Body of pancreas (tissue), 4 donors: ENCODE measurements around the gene NLRP12.

Experiments
- POLR2A ChIP-seq, 3 donors: fragments of 450-650 bp; IDR thresholded peaks; one replicate each; pipeline ENCODE4 v1.6.1; 2016; ENCODE audit warnings: antibody characterized with exemption in 3 of 3, mild to moderate bottlenecking in 2 of 3
- TF ChIP-seq, protein P1 (sequence below), 7 experiments: fragments of 450-650 bp in 4 of 7; fragments of 200-600 bp in 3 of 7; sonication (generic) in 3 of 7; IDR thresholded peaks; one replicate each; pipeline ENCODE4 v1.5.1; 2016 to 2019; ENCODE audit warnings: antibody characterized with exemption in 7 of 7

DNA sequence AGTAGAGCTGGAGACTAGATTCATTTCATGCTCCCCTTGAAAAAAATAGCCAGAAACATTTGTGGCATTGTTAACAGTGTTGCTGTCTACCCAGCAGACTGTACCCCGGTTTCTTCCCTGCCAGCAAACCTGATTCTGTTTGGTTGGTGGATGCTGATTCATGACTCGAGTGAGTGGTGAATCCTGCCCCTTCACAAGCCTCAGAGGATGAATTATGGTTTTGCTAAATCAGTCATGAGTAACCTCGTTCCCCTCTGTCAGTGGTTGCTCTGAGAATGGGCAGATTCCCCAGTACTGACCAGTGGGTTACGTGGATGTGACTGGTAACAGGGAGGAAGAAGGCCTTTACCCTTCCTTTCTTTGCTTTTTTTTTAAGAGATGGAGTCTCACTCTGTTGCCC is 10.1 kb downstream of the NLRP12 start:
- TF ChIP-seq POLR2A (IDR thresholded peaks at IDR 0.05), result no peak
- TF ChIP-seq, protein P1, sequence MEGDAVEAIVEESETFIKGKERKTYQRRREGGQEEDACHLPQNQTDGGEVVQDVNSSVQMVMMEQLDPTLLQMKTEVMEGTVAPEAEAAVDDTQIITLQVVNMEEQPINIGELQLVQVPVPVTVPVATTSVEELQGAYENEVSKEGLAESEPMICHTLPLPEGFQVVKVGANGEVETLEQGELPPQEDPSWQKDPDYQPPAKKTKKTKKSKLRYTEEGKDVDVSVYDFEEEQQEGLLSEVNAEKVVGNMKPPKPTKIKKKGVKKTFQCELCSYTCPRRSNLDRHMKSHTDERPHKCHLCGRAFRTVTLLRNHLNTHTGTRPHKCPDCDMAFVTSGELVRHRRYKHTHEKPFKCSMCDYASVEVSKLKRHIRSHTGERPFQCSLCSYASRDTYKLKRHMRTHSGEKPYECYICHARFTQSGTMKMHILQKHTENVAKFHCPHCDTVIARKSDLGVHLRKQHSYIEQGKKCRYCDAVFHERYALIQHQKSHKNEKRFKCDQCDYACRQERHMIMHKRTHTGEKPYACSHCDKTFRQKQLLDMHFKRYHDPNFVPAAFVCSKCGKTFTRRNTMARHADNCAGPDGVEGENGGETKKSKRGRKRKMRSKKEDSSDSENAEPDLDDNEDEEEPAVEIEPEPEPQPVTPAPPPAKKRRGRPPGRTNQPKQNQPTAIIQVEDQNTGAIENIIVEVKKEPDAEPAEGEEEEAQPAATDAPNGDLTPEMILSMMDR (IDR thresholded peaks at IDR 0.05), result no peak
